Nucleus accumbens (tissue), 56 donors: ENCODE measurements around the gene STK11IP.

Source experiments
- DNase-seq, 56 donors: peaks; one replicate each; lab custom pipeline; 2025; lab: John Stamatoyannopoulos, UW

The STK11IP gene

GRCh38 chr2:219575566-219576504 is 21.8 kb upstream of the STK11IP start:
- DNase-seq = no peak

- peak in 31 of 56 donors; percentile 4 to 68 (median 22) for DNase-seq
These were observed 20.9 kb upstream of the STK11IP start for GRCh38 chr2:219576505-219577388.

- DNase-seq = no peak
These were observed 18.6 kb upstream of the STK11IP start for GRCh38 chr2:219578811-219579613.

- DNase-seq = no peak
These were observed 16.3 kb upstream of the STK11IP start for GRCh38 chr2:219581346-219581745.

- DNase-seq = no peak
These were observed 6.6 kb upstream of the STK11IP start for GRCh38 chr2:219591091-219591490.

- no peak for DNase-seq
These were observed 4.9 kb upstream of the STK11IP start for GRCh38 chr2:219592736-219593135.

GRCh38 chr2:219593154-219593553 is 4.5 kb upstream of the STK11IP start:
- no peak for DNase-seq

- no peak for DNase-seq
These were observed 2.4 kb upstream of the STK11IP start for GRCh38 chr2:219595256-219595655.

- DNase-seq = peak in 3 of 56 donors; percentile 17 to 54 (median 27)
These were observed 604 bp upstream of the STK11IP start for GRCh38 chr2:219596954-219597551.

GRCh38 chr2:219598308-219599078 is 836 bp downstream of the STK11IP start:
- DNase-seq = no peak

- peak in 1 of 56 donors; percentile 2 for DNase-seq
These were observed 6.1 kb downstream of the STK11IP start for GRCh38 chr2:219603771-219604170.

- DNase-seq = no peak
These were observed 7.9 kb downstream of the STK11IP start for GRCh38 chr2:219605607-219605954.

- no peak for DNase-seq
These were observed 10.3 kb downstream of the STK11IP start for GRCh38 chr2:219607931-219608330.

- no peak for DNase-seq
These were observed 10.8 kb downstream of the STK11IP start for GRCh38 chr2:219608399-219608964.

- DNase-seq = no peak
These were observed 11.6 kb downstream of the STK11IP start for GRCh38 chr2:219609149-219609750.

GRCh38 chr2:219611306-219611705 is 13.6 kb downstream of the STK11IP start:
- no peak for DNase-seq

- no peak for DNase-seq
These were observed 14.4 kb downstream of the STK11IP start for GRCh38 chr2:219611866-219612576.
